ENCODE data around the gene RHBDD3. TPM values are rescaled to one million over a fixed set of nuclear protein-coding genes. Genes with fewer than 3 reads are reported as not detected.

Gene RHBDD3
- total and polyA plus RNA-seq, 12 donors, result 7.0 to 25.8 (median 12.6) TPM

- TF ChIP-seq CTCF (IDR thresholded peaks at IDR 0.05), result no peak
- Histone ChIP-seq H3K27ac (no peak overlapping the region), H3K36me3 (peaks cover 0 to 19% (median 0%) of the 10 kb centered on the region in 9 donors), H3K4me3 (no peak overlapping the region), H3K9me3 (no peaks in the 10 kb centered on the region), H3K27me3 (no peaks in the 10 kb centered on the region), H3K4me1 (no peaks in the 10 kb centered on the region)
- no peak for ATAC-seq
- no peak for DNase-seq
- WGBS, 2 donors, result 88 to 89% methylated on average over 8 of the region's 8 CpGs
- intact Hi-C loops (cut with DNase I), result loop anchor here in 2 of 10 donors (10.0 kb wide), 3 partner anchors 152 to 532 kb away; no protein-coding TSS in a partner anchor
Measured at GRCh38 chr22:29256606-29257325, 11.0 kb downstream of the RHBDD3 start.

GRCh38 chr22:29255064-29255621 is 12.6 kb downstream of the RHBDD3 start:
- Histone ChIP-seq H3K4me3 (no peak overlapping the region), H3K9me3 (no peaks in the 10 kb centered on the region), H3K27ac (no peak overlapping the region), H3K27me3 (no peaks in the 10 kb centered on the region), H3K36me3 (peaks cover 0 to 13% (median 0%) of the 10 kb centered on the region in 9 donors), H3K4me1 (no peaks in the 10 kb centered on the region)
- 97 to 99% methylated on average over 11 of the region's 11 CpGs for WGBS, 2 donors
- intact Hi-C loops (cut with DNase I), result loop anchor here in 2 of 10 donors (10.0 kb wide), 3 partner anchors 150 to 530 kb away; no protein-coding TSS in a partner anchor
- TF ChIP-seq CTCF (IDR thresholded peaks at IDR 0.05), result no peak
- no peak for ATAC-seq
- DNase-seq, result no peak

- ATAC-seq (peak in 1 of 8 donors; percentile 7), DNase-seq (no peak)
- Histone ChIP-seq H3K9me3 (no peaks in the 10 kb centered on the region), H3K36me3 (peaks cover 0 to 4% (median 0%) of the 10 kb centered on the region in 9 donors), H3K4me1 (no peaks in the 10 kb centered on the region), H3K27ac (no peak overlapping the region), H3K4me3 (no peak overlapping the region), H3K27me3 (no peaks in the 10 kb centered on the region)
- no peak for TF ChIP-seq CTCF (IDR thresholded peaks at IDR 0.05)
- intact Hi-C loops (cut with DNase I), result loop anchor here in 2 of 10 donors (10.0 kb wide), 3 partner anchors 149 to 529 kb away; no protein-coding TSS in a partner anchor
- WGBS, 2 donors, result 57 to 75% methylated on average over 4 of the region's 4 CpGs
Measured at GRCh38 chr22:29254286-29254660, 13.5 kb downstream of the RHBDD3 start.

GRCh38 chr22:29253561-29254285 is 14.1 kb downstream of the RHBDD3 start:
- Histone ChIP-seq H3K9me3 (no peaks in the 10 kb centered on the region), H3K27me3 (no peaks in the 10 kb centered on the region), H3K4me3 (no peak overlapping the region), H3K4me1 (no peaks in the 10 kb centered on the region), H3K27ac (no peak overlapping the region), H3K36me3 (no peaks in the 10 kb centered on the region)
- 74% methylated on average over 14 of the region's 14 CpGs for WGBS, 2 donors
- no peak for TF ChIP-seq CTCF (IDR thresholded peaks at IDR 0.05)
- ATAC-seq (no peak), DNase-seq (no peak)
- intact Hi-C loops (cut with DNase I), result loop anchor here in 2 of 10 donors (10.0 kb wide), 3 partner anchors 149 to 529 kb away; no protein-coding TSS in a partner anchor

All from heart right ventricle (tissue), 16 donors.